Lung (tissue), 12 donors: Measurements from ENCODE around the gene MECP2. TPM values are rescaled to one million over a fixed set of nuclear protein-coding genes. Genes with fewer than 3 reads are reported as not detected.

Source experiments
- ATAC-seq: fragments of 200-7000 bp; cut with Tn5 transposase; one replicate; pipeline ENCODE4 v1.9.1; 2020; ENCODE audit warnings: moderate number of reproducible peaks; ENCODE audit not compliant: insufficient read depth, low FRiP score
- DNase-seq, 3 donors: peaks; one replicate each; pipeline ENCODE4 v3.0.0-alpha.2; 2013 to 2017
- H3K27ac ChIP-seq, 2 donors: one replicate each; pipeline ENCODE4 v1.5.1; 2013; ENCODE audit warnings: mild to moderate bottlenecking in 2 of 2, moderate library complexity in 2 of 2, control low read depth in 1 of 2, inconsistent platforms in 1 of 2, low read depth in 1 of 2, low read length in 1 of 2
- H3K27me3 ChIP-seq, 3 donors: one replicate each; pipeline ENCODE4 v1.5.1; 2013; ENCODE audit warnings: low read length in 2 of 3; ENCODE audit not compliant: control insufficient read depth in 3 of 3, insufficient read depth in 3 of 3
- H3K36me3 ChIP-seq, 4 donors: one replicate each; pipeline ENCODE4 v1.5.1; 2013; ENCODE audit warnings: low read length in 4 of 4, mild to moderate bottlenecking in 1 of 4, moderate library complexity in 1 of 4; ENCODE audit not compliant: control insufficient read depth in 4 of 4, insufficient read depth in 4 of 4
- H3K4me1 ChIP-seq, 5 donors: one replicate each; pipeline ENCODE4 v1.5.1; 2013; ENCODE audit warnings: low read length in 5 of 5, mild to moderate bottlenecking in 2 of 5, moderate library complexity in 1 of 5; ENCODE audit not compliant: control insufficient read depth in 5 of 5, insufficient read depth in 5 of 5
- H3K4me3 ChIP-seq: one replicate; pipeline ENCODE4 v1.5.1; 2013; ENCODE audit warnings: mild to moderate bottlenecking, control low read depth, moderate library complexity
- H3K9ac ChIP-seq, 2 donors: one replicate each; pipeline ENCODE4 v1.5.1; 2013; ENCODE audit warnings: low read length in 2 of 2, control low read depth in 1 of 2; ENCODE audit not compliant: insufficient read depth in 1 of 2
- H3K9me3 ChIP-seq, 4 donors: one replicate each; pipeline ENCODE4 v1.5.1; 2013; ENCODE audit warnings: low read length in 3 of 4, mild to moderate bottlenecking in 1 of 4, moderate library complexity in 1 of 4; ENCODE audit not compliant: control insufficient read depth in 4 of 4, insufficient read depth in 3 of 4
- CTCF ChIP-seq: IDR thresholded peaks from 2 replicates; pipeline ENCODE4 v1.5.1; 2012; ENCODE audit warnings: mild to moderate bottlenecking; ENCODE audit errors: control extremely low read depth, extremely low read depth
- WGBS, 2 donors: extraction: QIAGEN DNeasy Blood & Tissue Kit; methylation state at CpG; one replicate each; pipeline ENCODE4 v1.1.7; 2013; 5-methylcytosine and 5-hydroxymethylcytosine counted together
- polyA plus RNA-seq, 2 donors: library from polyadenylated mRNA; stranded (reverse); fragments of 200-250 nt; gene quantifications; one replicate each; pipeline ENCODE4 v1.2.1, GENCODE V29; 2013
- total RNA-seq, 2 donors: library from RNA; depleted of rRNA in 1 of 2; stranded (reverse); fragments of >200 nt in 1 of 2; gene quantifications; one replicate each; pipeline ENCODE4 v1.2.1, GENCODE V29; 2014 to 2021
- donor health status: control.
- donor health status: control.
- donor health status: Bipolar disorder and iron deficiency.
- donor health status: healthy.
- donor health status: DM: yes; HTN: yes; CAD: no.

Gene MECP2
- total and polyA plus RNA-seq, 4 donors = 20.4 to 62.9 (median 38.9) TPM

- no peak for TF ChIP-seq CTCF
- Histone ChIP-seq H3K9ac (no peak overlapping the region), H3K4me3 (no peak overlapping the region), H3K4me1 (peaks cover 0 to 6% (median 0%) of the 10 kb centered on the region in 5 donors), H3K36me3 (no peaks in the 10 kb centered on the region), H3K27ac (no peak overlapping the region), H3K9me3 (peaks cover 0 to 4% (median 0%) of the 10 kb centered on the region in 4 donors), H3K27me3 (peaks cover 0 to 4% (median 3%) of the 10 kb centered on the region in 3 donors)
- DNase-seq (no peak), ATAC-seq (no peak)
- WGBS, 2 donors = 73 to 98% methylated on average over 8 of the region's 8 CpGs
Measured at GRCh38 chrX:154036513-154036912, 61.0 kb downstream of the MECP2 start.

GRCh38 chrX:154033848-154034247 lies 63.7 kb downstream of the MECP2 start:
- Histone ChIP-seq H3K9ac (no peak overlapping the region), H3K27ac (no peak overlapping the region), H3K36me3 (peaks cover 0 to 13% (median 8%) of the 10 kb centered on the region in 4 donors), H3K4me1 (no peaks in the 10 kb centered on the region), H3K4me3 (no peak overlapping the region), H3K9me3 (peaks cover 0 to 2% (median 0%) of the 10 kb centered on the region in 4 donors), H3K27me3 (peaks cover 0 to 4% (median 3%) of the 10 kb centered on the region in 3 donors)
- DNase-seq (no peak), ATAC-seq (no peak)
- WGBS, 2 donors = 88 to 90% methylated on average over 2 of the region's 2 CpGs
- TF ChIP-seq CTCF = no peak

- H3K36me3 ChIP-seq = peaks cover 0 to 13% (median 8%) of the 10 kb centered on the region in 4 donors
- DNase-seq = no peak
- no peak overlapping the region for H3K4me3 ChIP-seq
- peaks cover 0 to 2% (median 0%) of the 10 kb centered on the region in 4 donors for H3K9me3 ChIP-seq
- H3K4me1 ChIP-seq = no peaks in the 10 kb centered on the region
- WGBS, 2 donors = 69 to 77% methylated on average over 7 to 9 of the region's 9 CpGs
- TF ChIP-seq CTCF = no peak
- no peak overlapping the region for H3K27ac ChIP-seq
- H3K27me3 ChIP-seq = peaks cover 0 to 3% (median 3%) of the 10 kb centered on the region in 3 donors
- ATAC-seq = no peak
- H3K9ac ChIP-seq = no peak overlapping the region
Measured at GRCh38 chrX:154032653-154033052, 64.9 kb downstream of the MECP2 start.

- H3K9ac ChIP-seq = no peak overlapping the region
- no peak overlapping the region for H3K27ac ChIP-seq
- ATAC-seq (no peak), DNase-seq (no peak)
- peaks cover 0 to 15% (median 8%) of the 10 kb centered on the region in 4 donors for H3K36me3 ChIP-seq
- no peak for TF ChIP-seq CTCF
- H3K4me1 ChIP-seq = no peaks in the 10 kb centered on the region
- WGBS, 2 donors = 84 to 88% methylated on average over 11 of the region's 11 CpGs
- H3K4me3 ChIP-seq = no peak overlapping the region
- H3K9me3 ChIP-seq = peaks cover 0 to 2% (median 0%) of the 10 kb centered on the region in 4 donors
- H3K27me3 ChIP-seq = peaks cover 0 to 3% (median 2%) of the 10 kb centered on the region in 3 donors
Measured at GRCh38 chrX:154032160-154032559, 65.4 kb downstream of the MECP2 start.
